IMR-90 (cell line): ENCODE results near the gene DCTN2. TPM values are rescaled to one million over a fixed set of nuclear protein-coding genes. Genes with fewer than 3 reads are reported as not detected.

Source experiments
- ATAC-seq: fragments of 200-7000 bp; cut with Tn5 transposase; 2 replicates; pipeline ENCODE4 v1.9.1; 2020; ENCODE audit warnings: low read depth, mild to moderate bottlenecking, moderate library complexity
- BruUV-seq: library from RNA; stranded (reverse); fragments of 400-500 nt; replicated peaks from 2 replicates; lab custom pipeline; 2021; lab: Mats Ljungman, UMichigan
- CTCF ChIA-PET: fragments of 300-600 bp; formaldehyde crosslinking; extraction: SDS; loops from one replicate; lab custom pipeline; 2021; ENCODE audit warnings: antibody characterized with exemption; lab: Yijun Ruan, JAX
- POLR2A ChIA-PET: fragments of 300-600 bp; sonication (Branson Sonifier 250); formaldehyde crosslinking; loops from one replicate; lab custom pipeline; 2022; ENCODE audit warnings: antibody characterized with exemption; ENCODE audit not compliant: unreplicated experiment; lab: Charles Lee
- DNase-seq: peaks from one replicate; pipeline ENCODE4 v3.0.0; 2013
- H2AFZ ChIP-seq: replicated peaks from 2 replicates; pipeline ENCODE3; 2013; ENCODE audit warnings: low read length, mild to moderate bottlenecking; ENCODE audit not compliant: poor library complexity
- H2AK5ac ChIP-seq: 2 replicates; pipeline ENCODE4 v1.6.1; 2013; ENCODE audit warnings: low read depth, low read length, inconsistent platforms
- H2AK9ac ChIP-seq: replicated peaks from 2 replicates; pipeline ENCODE3; 2013; ENCODE audit warnings: mild to moderate bottlenecking, low read depth, low read length, moderate library complexity; ENCODE audit not compliant: poor library complexity
- H2BK120ac ChIP-seq: 2 replicates; pipeline ENCODE4 v1.6.1; 2013; ENCODE audit warnings: low read depth, low read length, inconsistent platforms
- H2BK15ac ChIP-seq: 3 replicates; pipeline ENCODE4 v1.6.1; 2013; ENCODE audit warnings: low read depth, low read length, inconsistent platforms
- H2BK20ac ChIP-seq: 2 replicates; pipeline ENCODE4 v1.6.1; 2013; ENCODE audit warnings: low read depth, mild to moderate bottlenecking, inconsistent platforms, low read length, moderate library complexity
- H2BK5ac ChIP-seq: 2 replicates; pipeline ENCODE4 v1.6.1; 2013; ENCODE audit warnings: mild to moderate bottlenecking, low read depth, low read length, inconsistent platforms; ENCODE audit not compliant: poor library complexity, severe bottlenecking
- H3K14ac ChIP-seq: replicated peaks from 2 replicates; pipeline ENCODE4 v1.6.1; 2013; ENCODE audit warnings: low read depth, low read length, inconsistent platforms
- H3K18ac ChIP-seq: 2 replicates; pipeline ENCODE4 v1.6.1; 2013; ENCODE audit warnings: low read depth, low read length, control low read depth
- H3K23ac ChIP-seq: 2 replicates; pipeline ENCODE4 v1.6.1; 2013; ENCODE audit warnings: low read depth, low read length, inconsistent platforms
- H3K27ac ChIP-seq: 2 replicates; pipeline ENCODE4 v1.5.1; 2013; ENCODE audit warnings: mild to moderate bottlenecking, control low read depth, low read length; ENCODE audit not compliant: insufficient read depth
- H3K27me3 ChIP-seq: 2 replicates; pipeline ENCODE4 v1.6.1; 2013; ENCODE audit warnings: low read length; ENCODE audit not compliant: control insufficient read depth, insufficient read depth
- H3K36me3 ChIP-seq: 2 replicates; pipeline ENCODE4 v1.6.1; 2013; ENCODE audit warnings: low read length, mixed read lengths; ENCODE audit not compliant: control insufficient read depth, insufficient read depth
- H3K4ac ChIP-seq: 2 replicates; pipeline ENCODE4 v1.6.1; 2013; ENCODE audit warnings: low read depth, low read length, inconsistent platforms
- H3K4me1 ChIP-seq: 2 replicates; pipeline ENCODE4 v1.6.1; 2013; ENCODE audit warnings: low read length, mixed read lengths; ENCODE audit not compliant: control insufficient read depth, insufficient read depth
- H3K4me2 ChIP-seq: 2 replicates; pipeline ENCODE4 v1.6.1; 2013; ENCODE audit warnings: low read depth, mild to moderate bottlenecking, control low read depth, low read length, moderate library complexity
- H3K4me3 ChIP-seq: 2 replicates; pipeline ENCODE4 v1.5.1; 2013; ENCODE audit warnings: low read depth, mild to moderate bottlenecking, control low read depth, low read length, moderate library complexity; ENCODE audit not compliant: insufficient read depth
- H3K56ac ChIP-seq: 2 replicates; pipeline ENCODE4 v1.6.1; 2013; ENCODE audit warnings: low read length, inconsistent platforms; ENCODE audit not compliant: insufficient read depth; ENCODE audit errors: extremely low read depth
- H3K79me1 ChIP-seq, 2 experiments: 2 replicates each; pipeline ENCODE4 v1.6.1; 2013; ENCODE audit warnings: low read length in 2 of 2, inconsistent platforms in 1 of 2, low read depth in 1 of 2
- H3K9ac ChIP-seq: 2 replicates; pipeline ENCODE4 v1.6.1; 2013; ENCODE audit warnings: low read depth, low read length, control low read depth
- H3K9me1 ChIP-seq: 2 replicates; pipeline ENCODE4 v1.6.1; 2013; ENCODE audit warnings: low read length, inconsistent platforms; ENCODE audit not compliant: insufficient read depth
- H3K9me3 ChIP-seq: 2 replicates; pipeline ENCODE4 v1.6.1; 2013; ENCODE audit warnings: low read length; ENCODE audit not compliant: control insufficient read depth, insufficient read depth
- H4K20me1 ChIP-seq: 2 replicates; pipeline ENCODE4 v1.6.1; 2013; ENCODE audit warnings: low read length, inconsistent platforms; ENCODE audit not compliant: insufficient read depth
- H4K5ac ChIP-seq: 2 replicates; pipeline ENCODE4 v1.6.1; 2013; ENCODE audit warnings: mild to moderate bottlenecking, low read depth, low read length, control low read depth
- H4K8ac ChIP-seq, 2 experiments: 2 replicates each; pipeline ENCODE4 v1.6.1; 2013; ENCODE audit warnings: low read depth in 2 of 2, low read length in 2 of 2, control low read depth in 1 of 2, inconsistent platforms in 1 of 2
- H4K91ac ChIP-seq: 2 replicates; pipeline ENCODE4 v1.6.1; 2013; ENCODE audit warnings: low read depth, low read length, inconsistent platforms; ENCODE audit not compliant: insufficient read depth
- BHLHE40 ChIP-seq: fragments of 150-350 bp; IDR thresholded peaks from 2 replicates; pipeline ENCODE4 v1.6.1; 2016; ENCODE audit warnings: mild to moderate bottlenecking, low read depth, low read length
- MAFK ChIP-seq: IDR thresholded peaks from 2 replicates; pipeline ENCODE4 v1.6.1; 2012; ENCODE audit warnings: low read depth, low read length, improper control_type of control experiment
- RAD21 ChIP-seq: IDR thresholded peaks from 2 replicates; pipeline ENCODE4 v1.6.1; 2012; ENCODE audit warnings: low read length, improper control_type of control experiment
- RFX5 ChIP-seq: IDR thresholded peaks from 2 replicates; pipeline ENCODE4 v1.8.0; 2012; ENCODE audit warnings: low read depth, mild to moderate bottlenecking, low read length, moderate library complexity
- SMC3 ChIP-seq: fragments of 150-350 bp; IDR thresholded peaks from 2 replicates; pipeline ENCODE4 v1.6.1; 2016; ENCODE audit warnings: low read depth, mild to moderate bottlenecking, antibody characterized with exemption, low read length, moderate library complexity
- WGBS, 2 experiments: methylation state at CpG; one replicate each; pipeline versions ENCODE4 v1.1.5 to v1.1.7; 2013; ENCODE audit warnings: missing lambda C conversion rate in 2 of 2; ENCODE audit not compliant: insufficient read length in 1 of 2; ENCODE audit errors: extremely low coverage in 2 of 2; 5-methylcytosine and 5-hydroxymethylcytosine counted together
- dilution Hi-C: fragments of 300-500 bp; cut with HindIII; formaldehyde crosslinking; loops from one replicate; pipeline ENCODE4 v1.14.3; 2018; ENCODE audit warnings: low sequenced_read_pairs; ENCODE audit not compliant: unreplicated experiment
- in situ Hi-C: fragments of 300-500 bp; cut with MboI; formaldehyde crosslinking; loops from 3 replicates; pipeline ENCODE4 v1.14.3; 2019; ENCODE audit warnings: low sequenced_read_pairs, inconsistent platforms, mixed read lengths
- intact Hi-C: fragments of 100-400 bp; cut with micrococcal nuclease; formaldehyde crosslinking; loops from 2 replicates; pipeline ENCODE4 v1.10.0; 2022
- polyA plus RNA-seq, 3 experiments: library from polyadenylated mRNA; depleted of rRNA; stranded (reverse); fragments of >200 nt; gene quantifications; 2 replicates each; pipeline ENCODE4 v1.2.3, GENCODE V29; 2012; ENCODE audit warnings: low replicate concordance in 1 of 3
- total RNA-seq: library from RNA; depleted of rRNA; stranded (reverse); fragments of >200 nt; gene quantifications from 2 replicates; pipeline ENCODE4 v1.2.3, GENCODE V29; 2012

Gene DCTN2
- total and polyA plus RNA-seq, 2 of the 4 experiments (the other 2 are of a cell fraction), result 125 to 130 TPM

GRCh38 chr12:57586128-57586527 lies 39.1 kb upstream of the DCTN2 start:
- Histone ChIP-seq H3K56ac (no peak overlapping the region), H3K4me1 (peaks cover 1% of the 10 kb centered on the region; the same call in 1 of the 2 replicates), H3K14ac (no peak overlapping the region), H3K9ac (no peak overlapping the region), H4K5ac (no peak overlapping the region), H3K4ac (no peak overlapping the region), H2BK20ac (no peak overlapping the region), H3K27ac (no peak overlapping the region), H2BK5ac (no peak overlapping the region), H3K9me1 (peaks cover 6% of the 10 kb centered on the region; the same call in 1 of the 2 replicates), H3K4me3 (no peak overlapping the region), H3K79me1 (peaks cover 0 to 4% of the 10 kb centered on the region in 2 experiments; a peak in 2 of 4 replicates), H4K8ac (no peak overlapping the region), H2BK15ac (no peak overlapping the region), H3K23ac (no peak overlapping the region), H3K4me2 (no peak overlapping the region), H3K18ac (no peak overlapping the region), H4K91ac (no peak overlapping the region), H2AK5ac (no peak overlapping the region), H3K36me3 (no peaks in the 10 kb centered on the region), H3K27me3 (peaks cover 34% of the 10 kb centered on the region), H2AK9ac (no peak overlapping the region), H4K20me1 (no peaks in the 10 kb centered on the region), H3K9me3 (no peaks in the 10 kb centered on the region), H2BK120ac (no peak overlapping the region), H2AFZ (no peak overlapping the region)
- no peak for TF ChIP-seq BHLHE40
- TF ChIP-seq RAD21, result no peak
- no peak for TF ChIP-seq MAFK
- no peak for TF ChIP-seq RFX5
- TF ChIP-seq SMC3, result no peak
- BruUV-seq, result no TSS peak
- ChIA-PET POLR2A (no interaction called here), CTCF (interaction anchor here (1.0 kb wide), 1 partner anchor 35 kb away, joined by 5 read pairs; no protein-coding TSS in a partner anchor)
- in situ Hi-C loops (loop anchor here (10.0 kb wide), 1 partner anchor 149 kb away; the partner anchor contains the start of gene AGAP2), dilution Hi-C loops (no loop called here), intact Hi-C loops (no loop called here)
- 100% methylated on average over 1 of the region's 3 CpGs; no CpG with 5 or more reads in 1 of the 2 experiments for WGBS, 2 experiments
- no peak for DNase-seq
- ATAC-seq, result no peak
